IPS-20b (cell line): ENCODE results near the gene RAET1L.
"Not testable (repeated sequence)": the region's sequence is repeated elsewhere in the genome, so short reads cannot be mapped to it uniquely, and the experiment has no call there.

Experiments
- H3K27ac ChIP-seq: one replicate; pipeline ENCODE4 v1.5.1; 2013; ENCODE audit warnings: low read length
- H3K27me3 ChIP-seq: 2 replicates; pipeline ENCODE4 v1.6.1; 2013; ENCODE audit warnings: mild to moderate bottlenecking, low read length, inconsistent platforms; ENCODE audit not compliant: insufficient read depth
- H3K36me3 ChIP-seq: 2 replicates; pipeline ENCODE4 v1.6.1; 2013; ENCODE audit warnings: low read depth, mild to moderate bottlenecking, inconsistent platforms, low read length, moderate library complexity; ENCODE audit not compliant: insufficient read depth
- H3K4me1 ChIP-seq: 2 replicates; pipeline ENCODE4 v1.6.1; 2013; ENCODE audit warnings: mild to moderate bottlenecking, control low read depth, inconsistent platforms, low read length, moderate library complexity; ENCODE audit not compliant: insufficient read depth
- H3K4me3 ChIP-seq: 2 replicates; pipeline ENCODE4 v1.5.1; 2013; ENCODE audit warnings: mild to moderate bottlenecking, low read length, inconsistent platforms
- H3K9ac ChIP-seq: 2 replicates; pipeline ENCODE4 v1.6.1; 2013; ENCODE audit warnings: low read depth, mild to moderate bottlenecking, inconsistent platforms, low read length, moderate library complexity
- H3K9me3 ChIP-seq: 2 replicates; pipeline ENCODE4 v1.6.1; 2013; ENCODE audit warnings: mild to moderate bottlenecking, low read depth, low read length, inconsistent platforms; ENCODE audit not compliant: insufficient read depth

The RAET1L gene

GRCh38 chr6:149984773-149985172 lies 40.6 kb downstream of the RAET1L start:
- Histone ChIP-seq H3K9me3 (peaks cover 6% of the 10 kb centered on the region; the same call in 1 of the 2 replicates), H3K9ac (no peak overlapping the region), H3K36me3 (no peaks in the 10 kb centered on the region), H3K27ac (no peak overlapping the region), H3K4me1 (no peaks in the 10 kb centered on the region; the same call in 1 of the 2 replicates), H3K4me3 (no peak overlapping the region), H3K27me3 (peaks cover 100% of the 10 kb centered on the region)

- H3K27ac ChIP-seq, result no peak overlapping the region
- no peaks in the 10 kb centered on the region for H3K36me3 ChIP-seq
- peaks cover 6% of the 10 kb centered on the region; the same call in 1 of the 2 replicates for H3K9me3 ChIP-seq
- no peak overlapping the region for H3K4me3 ChIP-seq
- H3K27me3 ChIP-seq, result peaks cover 100% of the 10 kb centered on the region
- no peak overlapping the region for H3K9ac ChIP-seq
- no peaks in the 10 kb centered on the region for H3K4me1 ChIP-seq
These were observed 42.2 kb downstream of the RAET1L start for GRCh38 chr6:149983145-149983544.

GRCh38 chr6:149979293-149979692 lies 46.0 kb downstream of the RAET1L start:
- Histone ChIP-seq H3K4me3 (no peak overlapping the region), H3K36me3 (no peaks in the 10 kb centered on the region), H3K9ac (no peak overlapping the region), H3K4me1 (no peaks in the 10 kb centered on the region), H3K9me3 (no peaks in the 10 kb centered on the region), H3K27me3 (peaks cover 100% of the 10 kb centered on the region), H3K27ac (no peak overlapping the region)

GRCh38 chr6:149978610-149979009 lies 46.7 kb downstream of the RAET1L start:
- Histone ChIP-seq H3K36me3 (no peaks in the 10 kb centered on the region), H3K4me1 (no peaks in the 10 kb centered on the region), H3K9me3 (no peaks in the 10 kb centered on the region), H3K27me3 (peaks cover 100% of the 10 kb centered on the region), H3K9ac (no peak overlapping the region), H3K27ac (no peak overlapping the region), H3K4me3 (no peak overlapping the region)

GRCh38 chr6:149977221-149977620 lies 48.1 kb downstream of the RAET1L start:
- H3K4me3 ChIP-seq, result no peak overlapping the region
- H3K27me3 ChIP-seq, result peaks cover 100% of the 10 kb centered on the region
- H3K9ac ChIP-seq, result no peak overlapping the region
- no peak overlapping the region for H3K27ac ChIP-seq
- H3K9me3 ChIP-seq, result no peaks in the 10 kb centered on the region
- H3K4me1 ChIP-seq, result no peaks in the 10 kb centered on the region
- no peaks in the 10 kb centered on the region for H3K36me3 ChIP-seq

GRCh38 chr6:149975400-149975799 lies 49.9 kb downstream of the RAET1L start:
- Histone ChIP-seq H3K9me3 (no peaks in the 10 kb centered on the region), H3K9ac (no peak overlapping the region), H3K4me1 (no peaks in the 10 kb centered on the region), H3K36me3 (no peaks in the 10 kb centered on the region), H3K4me3 (no peak overlapping the region), H3K27ac (no peak overlapping the region), H3K27me3 (peaks cover 98% of the 10 kb centered on the region)

- Histone ChIP-seq H3K36me3 (no peaks in the 10 kb centered on the region), H3K4me1 (no peaks in the 10 kb centered on the region), H3K27ac (no peak overlapping the region), H3K4me3 (no peak overlapping the region), H3K9me3 (no peaks in the 10 kb centered on the region), H3K9ac (no peak overlapping the region), H3K27me3 (peaks cover 98% of the 10 kb centered on the region)
These were observed 50.5 kb downstream of the RAET1L start for GRCh38 chr6:149974825-149975224.

- H3K27ac ChIP-seq, H3K9me3 ChIP-seq, H3K4me3 ChIP-seq, H3K9ac ChIP-seq, H3K36me3 ChIP-seq, H3K4me1 ChIP-seq: not testable (repeated sequence)
- peaks cover 98% of the 10 kb centered on the region for H3K27me3 ChIP-seq
These were observed 50.9 kb downstream of the RAET1L start for GRCh38 chr6:149974394-149974793.

GRCh38 chr6:149969635-149970034 lies 55.7 kb downstream of the RAET1L start:
- Histone ChIP-seq H3K36me3 (no peaks in the 10 kb centered on the region), H3K9ac (no peak overlapping the region), H3K27ac (no peak overlapping the region), H3K4me3 (no peak overlapping the region), H3K9me3 (no peaks in the 10 kb centered on the region; the same call in 1 of the 2 replicates), H3K27me3 (peaks cover 98% of the 10 kb centered on the region), H3K4me1 (no peaks in the 10 kb centered on the region)

- H3K27ac ChIP-seq, H3K4me3 ChIP-seq, H3K36me3 ChIP-seq, H3K4me1 ChIP-seq, H3K9ac ChIP-seq, H3K9me3 ChIP-seq: not testable (repeated sequence)
- peaks cover 98% of the 10 kb centered on the region for H3K27me3 ChIP-seq
These were observed 56.4 kb downstream of the RAET1L start for GRCh38 chr6:149968909-149969308.
